Stimulated activated CD4-positive, alpha-beta T cell treated with anti-CD3 and anti-CD28 coated beads, TNF-alpha, amount 100 ng/mL, for 48 hours (primary cell): ENCODE data around the gene MYCL.
A peak's percentile ranks its signal among the peaks of the same experiment; 100 is the strongest.
"Not testable (repeated sequence)": the region's sequence is repeated elsewhere in the genome, so short reads cannot be mapped to it uniquely, and the experiment has no call there.

Experiments used
- DNase-seq, 3 donors: peaks; one replicate each; pipeline ENCODE4 v3.0.0-alpha.2; 2020; ENCODE audit warnings: low read depth in 3 of 3

MYCL gene

DNA sequence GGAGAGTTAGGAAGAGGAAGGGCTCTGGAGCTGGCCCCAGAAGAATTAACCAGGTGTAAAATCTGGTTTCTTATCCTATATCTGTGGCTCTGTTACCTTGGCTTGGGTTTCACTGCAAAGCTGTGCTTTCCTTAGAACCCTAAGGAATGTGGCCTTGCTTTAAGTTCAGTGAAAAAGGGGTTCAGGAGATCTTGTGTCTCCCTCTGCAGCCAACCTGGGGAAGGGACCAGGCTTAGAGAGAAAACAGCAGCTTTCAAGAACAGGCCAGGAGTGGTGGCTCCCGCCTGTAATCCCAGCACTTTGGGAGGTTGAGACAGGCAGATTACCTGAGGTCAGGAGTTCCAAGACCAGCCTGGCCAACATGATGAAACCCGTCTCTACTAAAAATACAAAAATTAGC is 16.1 kb upstream of the MYCL start:
- DNase-seq, result no peak

DNA sequence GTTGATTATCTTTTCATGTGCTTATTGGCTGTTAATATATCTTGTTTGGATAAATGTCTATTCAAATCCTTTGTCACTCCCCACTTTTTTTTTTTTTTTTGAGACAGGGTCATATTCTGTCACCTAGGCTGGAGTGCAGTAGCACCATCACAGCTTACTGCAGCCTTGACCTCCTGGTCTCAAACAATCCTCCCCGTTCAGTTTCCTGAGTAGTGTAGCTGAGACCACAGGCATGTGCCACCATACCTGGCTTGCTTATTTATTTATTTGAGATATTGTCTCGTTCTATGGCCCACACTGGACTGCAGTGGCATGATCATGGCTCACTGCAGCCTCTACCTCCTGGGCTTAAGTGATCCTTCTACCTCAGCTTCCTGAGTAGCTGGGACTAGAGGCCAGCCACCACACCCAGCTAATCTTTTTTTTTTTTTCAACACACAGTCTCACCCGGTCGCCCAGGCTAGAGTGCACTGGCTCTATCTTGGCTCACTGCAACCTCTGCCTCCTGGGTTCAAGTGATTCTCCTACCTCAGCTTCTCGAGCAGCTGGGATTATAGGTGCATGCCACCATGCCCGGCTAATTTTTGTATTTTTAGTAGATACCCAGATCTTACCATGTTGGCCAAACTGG is 13.9 kb upstream of the MYCL start:
- DNase-seq, result no peak

DNA sequence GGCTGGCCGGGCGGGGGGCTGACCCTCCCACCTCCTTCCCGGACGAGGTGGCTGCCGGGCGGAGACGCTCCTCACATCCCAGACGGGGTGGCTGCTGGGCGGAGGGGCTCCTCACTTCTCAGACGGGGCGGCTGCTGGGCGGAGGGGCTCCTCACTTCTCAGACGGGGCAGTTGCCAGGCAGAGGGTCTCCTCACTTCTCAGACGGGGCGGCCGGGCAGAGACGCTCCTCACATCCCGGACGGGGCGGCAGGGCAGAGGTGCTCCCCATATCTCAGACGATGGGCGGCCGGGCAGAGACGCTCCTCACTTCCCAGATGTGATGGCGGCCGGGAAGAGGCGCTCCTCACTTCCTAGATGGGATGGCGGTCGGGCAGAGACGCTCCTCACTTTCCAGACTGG is 11.4 kb upstream of the MYCL start:
- not testable (repeated sequence) for DNase-seq

DNA sequence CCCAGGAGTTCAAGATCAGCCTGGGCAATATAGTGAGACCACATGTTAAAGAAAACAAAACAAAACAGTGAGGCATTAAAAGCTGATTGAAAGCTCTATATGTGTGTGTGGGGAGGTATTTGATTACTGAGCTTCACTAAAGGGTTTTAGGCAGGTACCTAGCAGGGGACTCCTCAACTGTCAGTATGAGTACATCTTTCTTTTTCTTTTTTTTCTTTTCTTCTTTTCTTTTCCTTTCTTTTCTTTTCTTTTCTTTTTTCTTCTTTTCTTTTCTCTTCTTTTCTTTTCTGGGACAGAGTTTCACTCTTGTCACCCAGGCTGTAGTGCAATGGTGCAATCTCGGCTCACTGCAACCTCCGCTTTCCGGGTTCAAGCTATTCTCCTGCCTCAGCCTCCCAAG is 8.5 kb upstream of the MYCL start:
- no peak for DNase-seq

DNA sequence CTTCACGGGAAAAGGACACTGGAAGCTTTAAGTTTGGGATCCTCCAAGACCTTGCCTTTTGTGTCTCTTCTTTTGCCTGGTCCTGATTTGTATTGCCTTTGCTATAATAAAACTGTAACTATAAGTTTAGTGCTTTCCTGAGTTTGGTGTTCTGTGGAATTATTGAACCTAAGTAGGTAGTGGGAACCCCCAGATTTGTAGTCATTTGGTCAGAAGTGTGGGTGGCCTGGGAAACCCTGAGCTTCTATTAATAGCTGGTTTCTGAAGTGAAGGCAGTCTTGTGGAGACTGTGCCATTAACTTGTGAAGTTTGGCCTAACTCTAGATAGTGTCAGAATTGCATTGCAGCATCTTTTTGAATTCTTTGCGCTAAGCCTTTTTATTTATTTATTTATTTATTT is 6.8 kb upstream of the MYCL start:
- no peak for DNase-seq

DNA sequence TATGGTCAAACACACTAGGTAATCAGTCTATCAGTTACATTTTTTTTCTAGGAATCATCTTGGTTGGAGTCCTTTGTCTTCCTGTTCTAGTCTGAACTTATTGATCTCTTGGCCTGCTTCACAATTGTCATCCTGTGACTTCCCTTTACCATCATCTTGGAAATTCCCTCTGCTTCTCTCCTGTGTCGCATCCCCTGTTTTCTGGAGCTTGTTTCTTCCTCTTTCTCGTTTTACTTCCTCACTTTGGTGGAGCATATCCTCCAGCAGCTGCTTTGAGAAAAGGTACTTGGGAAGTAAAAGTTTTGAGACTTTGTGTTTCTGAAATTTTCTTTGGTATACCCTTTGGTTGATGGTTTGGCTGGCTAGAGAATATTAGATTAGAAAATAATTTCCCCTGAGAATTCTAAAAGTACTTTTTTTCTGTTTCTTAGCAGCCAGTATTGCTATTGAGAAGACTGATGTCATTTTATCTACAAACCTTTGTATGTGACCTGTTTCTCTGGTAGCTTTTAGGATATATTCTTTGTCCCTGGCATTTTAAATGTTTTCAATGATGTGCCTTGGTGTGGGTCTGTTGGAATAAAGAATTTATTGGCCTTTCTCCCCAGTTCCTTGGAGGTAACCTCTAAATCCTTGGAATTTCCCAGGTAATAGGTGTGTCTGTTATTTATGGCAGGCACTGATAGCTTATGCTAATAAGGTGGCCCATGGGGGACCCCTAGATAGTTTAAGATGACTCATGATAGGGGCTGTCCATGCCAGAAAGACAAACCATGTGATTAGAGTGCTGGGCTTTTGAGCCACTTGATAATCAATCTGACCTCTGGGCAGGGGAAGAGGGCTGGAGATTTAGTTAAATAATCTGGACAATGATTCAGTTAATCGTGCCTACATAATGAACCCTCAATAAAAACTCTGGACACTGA is 6.1 kb upstream of the MYCL start:
- no peak for DNase-seq

DNA sequence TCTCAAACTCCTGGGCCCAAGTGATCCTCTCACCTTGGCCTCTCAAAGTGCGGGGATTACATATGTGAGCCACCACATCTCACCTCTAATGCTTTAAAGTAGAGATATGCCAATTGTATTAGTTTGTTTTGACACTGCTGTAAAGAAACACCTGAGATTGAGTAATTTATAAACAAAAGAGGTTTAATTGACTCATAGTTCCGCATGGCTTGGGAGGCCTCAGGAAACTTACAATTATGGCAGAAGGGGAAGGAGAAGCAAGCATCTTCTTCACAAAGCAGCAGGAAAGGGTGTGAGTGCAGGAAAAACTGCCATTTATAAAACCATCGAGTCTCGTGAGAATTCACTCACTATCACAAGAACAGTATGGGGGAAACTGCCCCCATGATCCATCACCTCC is 3.5 kb upstream of the MYCL start:
- DNase-seq, result no peak

DNA sequence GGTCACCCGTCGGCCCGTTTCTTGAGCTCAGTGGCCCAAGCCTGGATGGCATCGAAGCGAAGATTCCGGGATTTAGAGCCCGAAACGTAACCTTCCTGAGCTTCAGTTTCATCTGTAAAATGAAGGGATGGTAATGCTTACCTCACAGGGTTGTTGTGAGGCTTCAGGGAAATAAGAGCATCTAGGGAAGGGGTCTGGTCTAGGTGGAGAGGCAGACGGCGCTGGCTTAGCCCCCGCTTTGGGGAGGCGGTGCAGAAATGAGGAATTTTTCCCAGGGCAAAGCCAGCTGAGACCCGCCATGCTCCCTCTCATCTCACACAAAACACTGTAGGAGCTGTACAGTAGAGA is 717 bp upstream of the MYCL start:
- DNase-seq, result no peak

DNA sequence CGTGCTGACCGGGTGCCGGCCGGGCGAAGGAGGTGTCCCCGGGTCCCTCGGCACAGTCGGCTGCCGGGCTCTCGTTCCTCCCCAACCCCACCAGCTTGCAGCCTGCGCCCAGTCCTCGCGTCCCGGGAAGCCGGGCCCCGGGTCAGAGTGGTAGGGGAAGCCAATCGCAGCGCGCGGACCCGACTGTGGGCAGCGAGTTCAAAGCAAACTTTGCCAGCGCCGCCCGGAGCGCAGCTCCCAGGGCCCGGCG is 328 bp downstream of the MYCL start:
- DNase-seq, result peak in 1 of 3 donors; percentile 19

DNA sequence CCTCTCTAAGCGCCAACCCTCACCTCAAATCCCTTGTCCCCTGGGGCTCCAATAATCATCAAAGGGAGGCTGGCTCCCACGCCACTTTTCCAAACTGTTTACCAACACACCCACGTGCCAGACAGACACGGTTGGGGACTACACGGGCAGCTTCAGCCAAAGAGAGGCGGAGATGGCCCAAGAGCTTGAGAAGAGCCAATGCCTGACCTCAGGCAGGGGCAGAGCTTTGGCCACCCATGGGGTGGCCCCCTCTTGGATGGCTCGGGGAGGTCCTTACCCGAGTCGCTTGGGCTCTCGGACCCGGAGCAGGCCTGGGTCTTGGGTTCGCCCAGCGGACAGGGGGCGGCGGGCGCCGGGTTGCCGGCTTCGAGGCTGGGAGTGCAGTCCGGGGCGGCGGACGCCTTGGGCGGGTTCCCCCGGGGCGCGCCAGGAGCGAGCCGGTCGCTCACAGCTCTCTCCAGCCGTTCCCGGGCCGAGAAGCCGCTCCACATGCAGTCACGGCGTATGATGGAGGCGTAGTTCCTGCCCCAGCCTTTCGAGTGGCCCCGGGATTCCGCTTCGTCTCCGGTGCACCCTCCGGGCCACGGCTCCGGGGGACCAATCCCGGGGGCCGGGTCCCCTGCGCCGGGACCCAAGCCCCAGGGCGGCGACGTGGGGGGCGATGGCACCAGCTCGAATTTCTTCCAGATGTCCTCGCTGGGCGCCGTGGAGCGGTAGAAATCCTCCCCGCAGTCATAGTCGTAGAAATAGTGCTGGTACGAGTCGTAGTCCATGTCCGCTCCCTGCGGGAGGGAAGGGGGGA is 854 bp downstream of the MYCL start:
- DNase-seq, result no peak

DNA sequence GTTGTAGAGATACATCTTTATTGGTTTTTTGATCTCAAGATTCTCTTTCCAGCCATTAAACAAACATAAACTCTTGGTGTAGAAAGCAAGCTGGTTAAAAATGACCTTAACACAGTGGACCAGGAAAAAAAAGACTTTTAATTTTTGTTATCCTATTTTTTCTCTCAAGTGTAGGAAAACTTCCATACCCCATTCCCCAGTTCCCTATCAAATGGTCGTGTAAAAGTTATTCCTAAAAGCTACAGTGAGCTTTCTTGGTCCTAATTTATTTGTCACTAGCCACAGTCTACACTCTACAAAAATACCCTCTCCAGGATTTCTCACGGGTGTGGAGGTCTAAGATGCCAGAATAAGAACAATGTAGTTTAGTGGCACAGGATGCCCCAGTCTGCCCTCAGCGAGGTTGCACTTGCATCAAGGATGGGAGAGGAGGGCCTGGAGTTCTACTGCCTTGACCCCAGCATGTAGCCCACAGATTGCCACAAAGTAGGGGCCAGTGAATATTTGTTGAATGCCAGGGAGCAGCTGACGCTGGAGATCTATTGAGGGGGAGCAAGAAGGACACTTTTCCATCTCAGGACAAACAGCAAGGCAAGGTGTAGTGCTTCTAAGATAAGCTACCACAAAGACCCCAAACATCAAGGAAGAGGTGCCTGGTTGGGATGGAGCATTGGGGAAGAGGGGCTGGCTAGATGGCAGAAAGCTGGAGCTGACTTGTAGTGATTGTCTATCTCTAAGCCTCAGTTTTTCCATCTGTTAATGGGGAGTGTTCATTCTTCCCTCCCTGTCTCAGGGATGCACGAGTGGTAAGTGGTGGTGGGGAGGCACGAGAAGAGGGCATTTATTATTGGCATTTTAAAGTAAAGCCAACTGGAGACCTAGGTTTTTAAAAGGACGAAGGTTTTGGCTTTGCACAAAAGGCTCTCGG is 1.8 kb downstream of the MYCL start:
- no peak for DNase-seq

DNA sequence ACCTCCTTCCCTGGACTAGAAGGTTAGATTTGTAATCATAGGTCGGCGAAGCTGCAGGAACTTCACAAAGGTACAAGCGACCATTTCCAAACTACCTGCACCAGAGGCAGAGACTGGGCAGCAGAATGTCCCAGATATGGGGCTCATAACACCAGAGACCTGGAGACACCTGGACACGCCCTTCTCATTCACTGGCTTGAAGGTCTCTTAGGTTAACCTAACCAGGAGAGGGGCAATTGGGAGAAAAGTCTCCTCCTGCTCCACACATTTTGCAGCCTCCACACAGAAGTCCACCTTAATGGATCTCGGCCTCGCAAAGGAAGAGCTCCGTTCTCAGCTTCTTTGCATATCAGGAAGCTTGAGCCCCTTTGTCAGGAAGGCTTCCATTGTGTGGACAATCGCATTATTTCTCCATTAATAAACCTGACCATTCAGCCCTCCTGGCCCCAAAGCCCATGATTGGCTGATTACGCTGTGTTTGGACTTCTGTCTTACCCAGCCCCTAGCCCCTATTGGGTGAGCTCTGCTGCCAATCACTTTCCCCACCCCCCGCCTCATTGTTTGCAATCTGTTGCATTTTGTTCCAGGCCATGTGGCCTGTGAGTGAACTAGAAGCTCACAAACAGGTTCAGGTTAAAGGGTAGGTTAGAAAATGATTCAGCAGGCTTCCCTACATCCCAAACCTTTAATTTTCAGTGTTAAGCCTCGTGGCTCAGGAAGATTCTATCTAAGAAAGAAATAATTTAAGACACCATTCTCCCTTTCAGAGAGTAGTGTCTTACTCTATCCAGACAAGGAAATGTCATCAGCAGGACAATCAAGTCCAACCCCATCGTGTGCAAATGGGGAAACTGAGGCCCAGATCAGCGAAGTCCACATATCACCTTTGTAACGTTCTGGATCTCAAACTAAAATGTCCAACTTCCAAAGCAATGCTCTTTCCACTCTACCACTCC is 2.8 kb downstream of the MYCL start:
- no peak for DNase-seq

DNA sequence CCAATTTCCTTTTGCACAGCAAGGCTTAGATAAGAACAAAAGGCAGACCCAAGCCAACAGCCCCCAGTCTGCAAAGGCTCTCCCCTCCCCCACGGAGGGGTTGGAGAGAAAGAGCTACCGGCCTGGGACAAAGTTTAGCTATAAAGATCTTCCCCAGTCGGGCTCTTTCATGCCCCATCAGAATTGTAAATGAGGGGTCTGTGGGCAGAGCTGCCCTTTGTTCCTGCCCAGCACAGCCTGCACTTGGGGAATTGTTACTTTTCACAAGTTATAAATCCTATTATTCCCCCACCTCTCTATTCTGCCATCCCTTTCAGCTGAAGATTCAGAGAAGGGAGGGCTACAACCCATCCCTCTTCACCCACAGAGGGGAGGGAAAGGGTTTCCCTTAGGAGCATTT is 3.5 kb downstream of the MYCL start:
- DNase-seq, result no peak

DNA sequence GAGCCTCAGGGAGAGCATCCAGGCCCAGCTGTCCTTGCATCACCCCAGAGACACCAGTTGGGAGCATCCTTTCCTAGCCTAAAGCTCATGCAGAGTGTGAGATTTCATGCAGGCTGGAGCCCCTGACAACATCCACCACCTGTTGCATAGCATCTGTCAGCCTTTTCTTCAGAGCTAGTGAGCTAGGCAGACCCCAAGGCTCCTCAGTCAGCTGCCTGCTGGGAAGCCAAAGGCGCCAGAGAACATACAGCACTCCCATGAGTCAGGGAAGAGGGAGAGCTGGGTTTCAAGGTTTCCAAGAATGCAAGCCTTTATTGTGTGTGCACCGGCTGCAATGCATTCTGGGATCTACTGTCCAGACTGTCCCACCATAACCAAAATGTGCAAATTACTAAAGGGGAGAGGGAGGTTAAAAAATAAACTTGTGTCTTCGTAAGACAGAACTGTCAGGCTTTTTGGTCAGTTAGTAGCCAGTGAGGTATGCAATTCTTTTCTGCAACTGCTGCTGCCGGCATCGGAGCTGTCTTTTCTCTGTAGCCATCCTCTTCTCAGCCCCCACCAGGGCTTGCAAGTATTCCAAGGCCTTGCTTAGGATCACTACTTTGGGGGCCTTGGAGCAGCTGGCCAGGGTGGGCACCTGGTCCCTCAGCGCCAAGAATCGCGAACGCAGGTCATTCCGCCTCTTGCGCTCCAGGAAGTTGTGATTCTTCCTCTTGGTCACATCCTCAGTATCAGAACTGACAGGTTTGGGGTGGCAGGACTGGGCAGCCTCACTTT is 4.6 kb downstream of the MYCL start:
- DNase-seq, result no peak

DNA sequence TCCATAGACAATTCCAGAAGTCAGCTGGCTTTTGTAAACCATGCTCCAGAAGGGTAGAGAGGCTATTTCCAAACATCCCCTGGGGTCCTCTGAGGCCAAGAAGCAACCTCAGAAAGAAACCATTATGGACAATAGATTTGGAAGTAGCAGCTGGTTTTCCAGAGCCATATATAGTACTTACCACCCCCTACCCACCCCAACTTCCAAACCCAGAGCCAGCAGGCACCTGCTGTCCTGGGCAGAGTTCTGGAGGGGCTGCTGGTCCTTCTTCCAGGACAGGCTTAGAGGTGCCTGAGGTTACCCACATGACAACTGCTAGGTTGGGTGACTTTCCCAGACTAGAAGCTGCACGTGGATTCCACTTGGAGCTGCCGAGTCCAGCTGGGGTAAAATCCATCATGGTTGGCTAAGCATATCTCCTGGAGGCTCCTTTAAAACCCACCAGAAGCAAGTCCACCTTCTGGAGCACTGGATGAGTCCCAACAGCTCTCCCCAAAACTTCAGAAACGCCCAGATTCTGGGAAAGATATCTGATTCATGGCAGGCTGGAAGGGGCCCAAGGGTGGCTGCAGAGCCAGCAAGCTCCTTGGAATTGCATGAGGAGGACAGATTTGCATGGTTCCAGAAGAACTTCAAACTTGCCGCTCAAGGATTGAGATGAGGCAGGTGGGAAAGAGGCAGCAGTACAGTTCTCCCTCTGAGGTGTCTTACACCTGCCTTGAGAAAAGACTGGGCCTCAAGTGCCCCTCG is 5.8 kb downstream of the MYCL start:
- DNase-seq, result no peak

DNA sequence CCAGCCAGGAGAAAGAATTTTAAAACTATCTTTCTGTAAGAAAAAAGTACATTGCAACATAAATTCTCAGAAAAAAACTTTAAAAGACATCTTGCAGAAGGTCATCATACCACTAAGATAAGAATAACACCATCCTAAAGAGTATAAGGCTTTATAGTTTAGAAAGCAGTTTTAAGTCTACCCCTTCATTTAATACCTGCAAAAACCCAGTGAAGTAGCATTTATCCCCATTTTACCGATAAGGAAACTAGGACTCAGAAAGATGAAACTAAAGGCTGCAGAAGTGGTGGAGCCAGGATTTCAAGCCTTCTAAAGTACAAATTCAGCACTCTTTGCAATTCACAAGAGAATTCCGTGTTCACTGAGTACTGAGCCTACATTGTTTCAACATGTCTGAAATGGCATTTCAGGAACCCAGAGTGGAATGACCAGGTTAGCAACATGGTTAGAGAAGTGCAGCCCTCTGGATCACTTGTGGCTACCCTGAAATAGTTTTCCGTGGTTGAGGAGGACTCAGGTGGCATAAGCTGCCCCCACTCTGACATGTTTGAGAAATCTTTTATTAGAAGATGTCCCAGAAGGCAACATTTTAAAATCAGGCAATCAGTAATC is 6.7 kb downstream of the MYCL start:
- DNase-seq, result no peak

DNA sequence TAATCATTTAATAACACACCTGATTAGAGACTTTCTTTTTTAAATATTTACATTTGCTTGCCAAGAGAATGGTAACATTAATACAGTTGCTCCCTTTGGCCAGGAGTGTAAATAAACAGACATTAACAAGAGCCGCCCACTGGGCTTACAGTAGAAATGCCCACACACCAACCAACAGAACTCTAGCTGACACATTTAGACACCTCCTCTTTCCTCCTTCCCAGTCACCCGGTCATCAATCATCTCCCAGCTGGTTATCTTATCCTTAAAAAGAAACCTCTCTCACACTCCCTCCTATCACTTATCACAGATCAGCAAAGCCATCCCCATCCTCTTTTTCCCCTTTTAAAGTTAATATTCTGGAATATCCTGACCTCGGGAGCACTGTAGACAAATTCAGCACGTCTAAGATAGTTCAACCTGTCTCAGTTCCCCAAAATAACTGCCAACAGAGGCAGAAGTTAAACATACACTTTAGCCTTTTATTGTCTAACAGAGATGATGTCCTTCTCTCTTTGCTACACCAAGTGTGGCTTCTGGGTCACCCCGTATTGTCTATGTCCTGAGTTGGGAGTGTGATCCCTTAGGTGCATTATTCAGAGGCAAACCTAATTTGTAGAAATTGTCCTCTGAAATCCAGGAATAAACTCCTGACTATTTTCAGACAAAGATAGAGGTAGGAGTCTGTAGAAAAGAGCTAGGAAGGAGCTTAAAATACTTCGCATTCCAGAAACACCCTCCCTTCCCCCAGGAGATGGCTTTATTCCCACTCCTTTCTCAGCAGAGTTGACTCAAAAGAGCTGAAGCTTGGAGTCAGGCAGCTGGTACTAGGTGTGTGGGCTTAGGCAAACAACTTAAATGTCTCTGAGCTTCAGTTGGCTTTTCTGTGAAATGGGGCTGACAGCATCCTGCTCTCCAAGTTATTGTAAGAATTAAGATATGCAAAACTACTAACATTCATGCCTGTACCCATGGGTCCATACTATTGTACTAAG is 8.8 kb downstream of the MYCL start:
- DNase-seq, result no peak

DNA sequence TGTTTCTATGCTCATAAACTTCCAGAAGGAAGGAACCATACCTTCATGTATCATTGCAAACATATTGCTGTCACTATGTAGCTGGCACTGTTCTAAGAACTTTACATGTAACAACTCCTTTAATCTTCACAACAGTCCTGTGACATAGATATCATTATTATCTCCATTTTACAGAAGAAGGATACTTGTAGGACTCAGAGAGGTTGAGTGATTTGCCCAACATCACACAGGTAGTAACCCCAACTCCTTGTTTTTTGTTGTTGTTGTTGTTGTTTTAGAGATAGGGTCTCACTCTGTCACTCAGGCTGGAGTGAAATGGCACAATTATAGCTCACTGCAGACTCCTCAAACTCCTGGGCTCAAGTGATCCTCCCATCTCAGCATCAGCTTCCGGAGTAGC is 10.8 kb downstream of the MYCL start:
- DNase-seq, result no peak
